B cell (primary cell): ENCODE measurements around the gene ETV6. TPM values are rescaled to one million over a fixed set of nuclear protein-coding genes. Genes with fewer than 3 reads are reported as not detected.

Source experiments
- ATAC-seq: fragments of 200-7000 bp; cut with Tn5 transposase; one replicate; pipeline ENCODE4 v1.10.0; 2021; ENCODE audit warnings: low read depth, mild to moderate bottlenecking, moderate number of reproducible peaks, moderate library complexity
- CTCF ChIA-PET: fragments of 350-600 bp; sonication (Branson Sonifier 250); formaldehyde crosslinking; loops from one replicate; lab custom pipeline; 2021; ENCODE audit warnings: antibody characterized with exemption, inconsistent platforms; lab: Charles Lee
- POLR2A ChIA-PET: fragments of 350-600 bp; sonication (Branson Sonifier 250); formaldehyde crosslinking; loops from one replicate; lab custom pipeline; 2021; ENCODE audit warnings: antibody characterized with exemption; lab: Charles Lee
- DNase-seq: peaks from one replicate; pipeline ENCODE4 v3.0.0; 2013
- H2AFZ ChIP-seq: 2 replicates; pipeline ENCODE4 v1.6.1; 2012; ENCODE audit warnings: mild to moderate bottlenecking, low read depth, low read length; ENCODE audit not compliant: insufficient read depth, poor library complexity, severe bottlenecking
- H3K27ac ChIP-seq, 2 donors: 1 replicate in 1 of 2; 2 replicates in 1 of 2; pipeline ENCODE4 v1.5.1; 2012 to 2013; ENCODE audit warnings: low read length in 2 of 2, mild to moderate bottlenecking in 2 of 2, moderate library complexity in 1 of 2
- H3K27me3 ChIP-seq, 4 experiments: fragments of 200-600 bp in 1 of 4; sonication (generic) in 1 of 4; replicated peaks in 1 of 4; 1 replicate in 2 of 4; 2 replicates in 2 of 4; pipeline versions ENCODE4 v1.6.1 to v1.7.0; 2013 to 2016; ENCODE audit warnings: low read length in 3 of 4, mild to moderate bottlenecking in 2 of 4, mixed read lengths in 1 of 4, moderate library complexity in 1 of 4; ENCODE audit not compliant: insufficient read depth in 4 of 4, control insufficient read depth in 3 of 4; ENCODE audit errors: control extremely low read depth in 1 of 4
- H3K36me3 ChIP-seq, 2 experiments: replicated peaks in 1 of 2; 1 replicate in 1 of 2; 2 replicates in 1 of 2; pipeline versions ENCODE4 v1.6.1 to v1.7.1; 2013; ENCODE audit warnings: low read length in 1 of 2; ENCODE audit not compliant: insufficient read depth in 2 of 2, control insufficient read depth in 1 of 2; ENCODE audit errors: control extremely low read depth in 1 of 2, extremely low read depth in 1 of 2
- H3K4me1 ChIP-seq, 2 donors: fragments of 200-600 bp in 1 of 2; sonication (generic) in 1 of 2; 1 replicate in 1 of 2; 2 replicates in 1 of 2; pipeline versions ENCODE4 v1.5.1 to v1.6.1; 2013 to 2017; ENCODE audit warnings: low read length in 2 of 2; ENCODE audit not compliant: control insufficient read depth in 2 of 2, insufficient read depth in 2 of 2
- H3K4me2 ChIP-seq: replicated peaks from 2 replicates; pipeline ENCODE3; 2012; ENCODE audit warnings: mild to moderate bottlenecking, low read depth, low read length; ENCODE audit not compliant: poor library complexity, severe bottlenecking
- H3K4me3 ChIP-seq, 5 experiments: fragments of 200-600 bp in 1 of 5; sonication (generic) in 1 of 5; 1 replicate in 3 of 5; 2 replicates in 2 of 5; pipeline versions ENCODE4 v1.5.1 to v1.7.0; 2011 to 2016; ENCODE audit warnings: low read length in 4 of 5, mild to moderate bottlenecking in 4 of 5, low read depth in 2 of 5, control low read depth in 1 of 5, moderate library complexity in 1 of 5; ENCODE audit not compliant: insufficient read depth in 1 of 5; ENCODE audit errors: control extremely low read depth in 1 of 5, extremely low read depth in 1 of 5
- H3K79me2 ChIP-seq: fragments of 200-600 bp; sonication (generic); one replicate; pipeline ENCODE4 v1.6.0; 2016; ENCODE audit warnings: low read length; ENCODE audit not compliant: control insufficient read depth, insufficient read depth
- H3K9ac ChIP-seq: fragments of 200-600 bp; sonication (generic); 2 replicates; pipeline ENCODE4 v1.6.1; 2017; ENCODE audit warnings: mild to moderate bottlenecking, low read length, moderate library complexity
- H3K9me3 ChIP-seq, 3 donors: one replicate each; pipeline versions ENCODE4 v1.6.1 to v1.7.1; 2013; ENCODE audit warnings: low read length in 2 of 3; ENCODE audit not compliant: control insufficient read depth in 2 of 3, insufficient read depth in 1 of 3; ENCODE audit errors: control extremely low read depth in 1 of 3
- H4K20me1 ChIP-seq: 2 replicates; pipeline ENCODE4 v1.6.0; 2012; ENCODE audit warnings: mild to moderate bottlenecking, low read length; ENCODE audit not compliant: insufficient read depth, control insufficient read depth, poor library complexity, severe bottlenecking
- H3K27ac Mint-ChIP-seq: one replicate; pipeline ENCODE4 v1.8.0; 2021; ENCODE audit warnings: mixed read lengths
- H3K27me3 Mint-ChIP-seq: one replicate; pipeline ENCODE4 v1.8.0; 2021; ENCODE audit warnings: mixed read lengths
- H3K4me1 Mint-ChIP-seq: one replicate; pipeline ENCODE4 v1.8.0; 2021; ENCODE audit warnings: mixed read lengths
- H3K4me3 Mint-ChIP-seq: one replicate; pipeline ENCODE4 v1.8.0; 2021; ENCODE audit warnings: mixed read lengths
- H3K9me3 Mint-ChIP-seq: one replicate; pipeline ENCODE4 v1.8.0; 2022; ENCODE audit warnings: mixed read lengths; ENCODE audit not compliant: insufficient read depth
- EZH2 ChIP-seq: IDR thresholded peaks from 2 replicates; pipeline ENCODE4 v1.6.1; 2012; ENCODE audit warnings: borderline replicate concordance, low read depth, mild to moderate bottlenecking, moderate library complexity, low read length; ENCODE audit not compliant: insufficient read depth, poor library complexity, severe bottlenecking
- WGBS: methylation state at CpG from one replicate; pipeline ENCODE4 v1.1.5; 2013; ENCODE audit warnings: missing lambda C conversion rate; ENCODE audit not compliant: insufficient coverage; 5-methylcytosine and 5-hydroxymethylcytosine counted together
- intact Hi-C: fragments of 100-400 bp; cut with micrococcal nuclease; formaldehyde crosslinking; loops from one replicate; pipeline ENCODE4 v1.10.0; 2022
- polyA plus RNA-seq: library from polyadenylated mRNA; depleted of rRNA; stranded (reverse); fragments of >200 nt; gene quantifications from 2 replicates; pipeline ENCODE4 v1.2.3, GENCODE V29; 2012
- total RNA-seq, 2 donors: library from RNA; stranded (reverse); fragments of 120-200 nt in 1 of 2; gene quantifications; 1 replicate in 1 of 2; 2 replicates in 1 of 2; pipeline versions ENCODE4 v1.2.3 to v1.2.4, GENCODE V29; 2013 to 2022
- TF ChIP-seq, protein P1 (sequence below): fragments of 200-600 bp; IDR thresholded peaks from one replicate; pipeline ENCODE4 v1.8.0; 2022; ENCODE audit warnings: antibody characterized with exemption, mild to moderate bottlenecking

Gene ETV6
- total and polyA plus RNA-seq, 2 donors (not counting 1 experiment from before 2014, with no cell fraction given), result 17.4 to 123 TPM

DNA sequence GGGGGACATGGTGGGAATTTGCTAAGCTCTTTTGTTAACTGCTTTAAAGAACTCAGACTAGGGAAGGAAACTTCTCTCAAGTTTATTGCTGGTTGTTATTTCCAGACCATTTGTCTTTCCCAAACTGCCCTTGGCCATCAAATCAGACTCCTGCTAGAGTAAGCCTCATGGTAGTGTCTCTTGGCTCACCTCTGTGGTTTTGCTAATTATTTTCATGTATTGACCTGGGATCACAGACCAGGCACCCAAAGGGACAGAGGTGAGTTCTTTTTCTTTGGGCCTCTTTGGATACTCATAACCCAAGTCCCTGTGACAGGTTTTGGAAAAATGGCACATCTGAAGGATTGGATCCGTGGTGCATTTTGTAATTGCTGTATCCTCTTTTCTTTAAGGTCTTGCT lies 11.2 kb downstream of the ETV6 start:
- Histone ChIP-seq H3K36me3 (peaks cover 0 to 15% of the 10 kb centered on the region in 2 experiments), H4K20me1 (peaks cover 78% of the 10 kb centered on the region), H3K4me1 (peaks cover 21 to 25% of the 10 kb centered on the region in 2 donors), H3K4me2 (no peak overlapping the region), H3K4me3 (no peak overlapping the region), H3K79me2 (peaks cover 100% of the 10 kb centered on the region), H3K27me3 (no peaks in the 10 kb centered on the region), H3K27ac (no peak overlapping the region), H2AFZ (no peak overlapping the region), H3K9me3 (no peaks in the 10 kb centered on the region), H3K9ac (no peak overlapping the region)
- TF ChIP-seq EZH2, result no peak
- TF ChIP-seq, protein P1, sequence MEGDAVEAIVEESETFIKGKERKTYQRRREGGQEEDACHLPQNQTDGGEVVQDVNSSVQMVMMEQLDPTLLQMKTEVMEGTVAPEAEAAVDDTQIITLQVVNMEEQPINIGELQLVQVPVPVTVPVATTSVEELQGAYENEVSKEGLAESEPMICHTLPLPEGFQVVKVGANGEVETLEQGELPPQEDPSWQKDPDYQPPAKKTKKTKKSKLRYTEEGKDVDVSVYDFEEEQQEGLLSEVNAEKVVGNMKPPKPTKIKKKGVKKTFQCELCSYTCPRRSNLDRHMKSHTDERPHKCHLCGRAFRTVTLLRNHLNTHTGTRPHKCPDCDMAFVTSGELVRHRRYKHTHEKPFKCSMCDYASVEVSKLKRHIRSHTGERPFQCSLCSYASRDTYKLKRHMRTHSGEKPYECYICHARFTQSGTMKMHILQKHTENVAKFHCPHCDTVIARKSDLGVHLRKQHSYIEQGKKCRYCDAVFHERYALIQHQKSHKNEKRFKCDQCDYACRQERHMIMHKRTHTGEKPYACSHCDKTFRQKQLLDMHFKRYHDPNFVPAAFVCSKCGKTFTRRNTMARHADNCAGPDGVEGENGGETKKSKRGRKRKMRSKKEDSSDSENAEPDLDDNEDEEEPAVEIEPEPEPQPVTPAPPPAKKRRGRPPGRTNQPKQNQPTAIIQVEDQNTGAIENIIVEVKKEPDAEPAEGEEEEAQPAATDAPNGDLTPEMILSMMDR, result no peak
- intact Hi-C loops, result no loop called here
- Mint-ChIP-seq H3K9me3 (no peaks in the 10 kb centered on the region), H3K4me3 (no peak overlapping the region), H3K27me3 (no peaks in the 10 kb centered on the region), H3K4me1 (peaks cover 80% of the 10 kb centered on the region), H3K27ac (no peak overlapping the region)
- 80% methylated on average over 1 of the region's 1 CpG for WGBS
- CTCF ChIA-PET, result interaction anchor here (1.2 kb wide), 1 partner anchor 373 kb away, joined by 3 read pairs; no protein-coding TSS in a partner anchor
- POLR2A ChIA-PET, result no interaction called here
- DNase-seq (no peak), ATAC-seq (no peak)

DNA sequence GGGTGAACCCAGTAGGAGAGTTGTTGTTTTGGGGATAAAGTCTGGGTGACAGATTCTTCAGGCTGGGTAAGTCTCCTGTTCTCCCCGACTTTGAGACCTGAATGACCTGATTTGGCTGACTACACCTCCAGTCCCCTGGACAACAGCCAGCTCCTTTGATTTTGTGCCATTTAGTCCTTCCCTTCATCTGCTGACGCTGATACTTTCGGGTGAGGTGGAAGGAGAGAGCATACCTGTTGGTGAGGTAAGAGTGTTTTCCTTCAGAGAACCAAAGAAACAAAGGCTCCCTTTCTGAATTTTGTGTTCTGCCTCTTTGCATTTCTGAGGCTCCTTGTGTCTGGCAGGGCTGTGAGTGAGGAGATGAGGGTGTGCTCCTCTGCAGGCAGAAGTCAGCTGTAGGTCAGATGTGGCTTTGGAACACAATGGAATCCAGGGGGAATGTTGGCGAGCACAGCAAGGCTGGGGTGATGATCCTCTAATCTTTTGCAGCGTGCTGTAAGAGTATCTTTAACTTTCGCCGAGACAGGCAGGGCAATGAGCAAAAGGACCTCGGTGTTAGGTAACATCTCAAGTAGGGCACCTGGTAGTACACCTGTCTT lies 12.1 kb downstream of the ETV6 start:
- H3K27ac Mint-ChIP-seq, result no peak overlapping the region
- no peak overlapping the region for H3K4me2 ChIP-seq
- no peak overlapping the region for H2AFZ ChIP-seq
- DNase-seq (no peak), ATAC-seq (no peak)
- WGBS, result 98% methylated on average over 5 of the region's 8 CpGs
- no peaks in the 10 kb centered on the region for H3K27me3 Mint-ChIP-seq
- H3K4me3 Mint-ChIP-seq, result no peak overlapping the region
- intact Hi-C loops, result no loop called here
- no peak overlapping the region for H3K9ac ChIP-seq
- H3K4me1 Mint-ChIP-seq, result peaks cover 80% of the 10 kb centered on the region
- peaks cover 0 to 15% of the 10 kb centered on the region in 2 experiments for H3K36me3 ChIP-seq
- peaks cover 77% of the 10 kb centered on the region for H4K20me1 ChIP-seq
- no peaks in the 10 kb centered on the region for H3K27me3 ChIP-seq
- peaks cover 100% of the 10 kb centered on the region for H3K79me2 ChIP-seq
- peaks cover 21% of the 10 kb centered on the region in 2 donors for H3K4me1 ChIP-seq
- H3K4me3 ChIP-seq, result no peak overlapping the region
- no peaks in the 10 kb centered on the region for H3K9me3 Mint-ChIP-seq
- no peak for TF ChIP-seq EZH2
- TF ChIP-seq, protein P1, result no peak
- ChIA-PET CTCF (no interaction called here), POLR2A (no interaction called here)
- no peaks in the 10 kb centered on the region for H3K9me3 ChIP-seq
- no peak overlapping the region for H3K27ac ChIP-seq
